DMS53 (cell line): ENCODE data around the gene FAM98B.

Experiments used
- DNase-seq: peaks from one replicate; lab custom pipeline; 2025; lab: John Stamatoyannopoulos, UW

FAM98B gene

GRCh38 chr15:38461066-38461833, 7.3 kb downstream of the FAM98B start:
- no peak for DNase-seq

DNA sequence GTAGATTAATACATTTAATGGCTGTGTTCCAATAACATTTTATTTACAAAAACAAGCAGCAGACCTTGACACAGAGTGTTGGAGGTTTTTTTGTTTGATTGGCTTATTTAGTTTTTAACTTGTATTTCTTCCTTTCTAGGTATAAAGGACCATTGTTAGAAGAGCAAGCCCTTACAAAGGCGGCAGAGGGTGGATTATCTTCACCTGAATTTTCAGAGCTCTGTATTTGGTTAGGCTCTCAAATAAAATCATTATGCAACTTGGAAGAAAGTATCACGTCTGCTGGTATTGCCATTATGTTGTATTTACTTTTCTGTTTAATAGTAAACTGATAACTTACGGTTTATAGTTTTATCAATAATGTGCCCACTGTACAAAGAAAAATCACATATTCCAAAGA, 10.0 kb downstream of the FAM98B start:
- DNase-seq, result no peak

GRCh38 chr15:38464675-38465074, 10.7 kb downstream of the FAM98B start:
- no peak for DNase-seq

- DNase-seq, result no peak
These were observed 16.9 kb downstream of the FAM98B start for GRCh38 chr15:38470816-38471215.

GRCh38 chr15:38471974-38472373, 18.0 kb downstream of the FAM98B start:
- no peak for DNase-seq

DNA sequence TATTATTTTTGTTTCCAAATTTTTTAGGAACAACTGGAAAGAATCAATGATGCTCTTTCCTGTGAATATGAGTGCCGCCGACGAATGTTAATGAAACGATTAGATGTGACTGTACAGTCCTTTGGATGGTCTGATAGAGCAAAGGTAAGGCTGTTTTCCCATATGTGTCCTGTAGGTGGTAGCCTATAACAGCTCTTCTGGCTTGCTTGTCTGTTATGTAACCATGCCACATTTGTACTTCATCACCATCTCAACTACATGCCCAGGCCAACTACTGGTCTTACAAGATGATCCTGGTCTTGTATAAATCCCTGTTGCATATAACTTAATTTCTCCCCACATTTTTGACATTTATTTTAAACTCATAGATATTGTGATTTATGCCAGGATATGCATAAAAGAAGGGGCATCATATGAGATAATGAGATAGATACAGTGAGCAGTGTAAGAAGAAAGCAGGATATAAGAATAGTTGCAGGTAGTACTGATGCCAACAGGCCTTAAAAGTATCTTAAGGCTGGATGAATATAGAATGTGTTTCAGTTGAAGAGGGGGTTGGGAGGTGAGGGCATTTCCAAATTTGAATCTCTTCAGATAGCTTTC, 20.3 kb downstream of the FAM98B start:
- DNase-seq, result peak; percentile 73

- no peak for DNase-seq
These were observed 21.4 kb downstream of the FAM98B start for GRCh38 chr15:38475361-38475760.

- DNase-seq, result no peak
These were observed 22.2 kb downstream of the FAM98B start for GRCh38 chr15:38476120-38476519.

DNA sequence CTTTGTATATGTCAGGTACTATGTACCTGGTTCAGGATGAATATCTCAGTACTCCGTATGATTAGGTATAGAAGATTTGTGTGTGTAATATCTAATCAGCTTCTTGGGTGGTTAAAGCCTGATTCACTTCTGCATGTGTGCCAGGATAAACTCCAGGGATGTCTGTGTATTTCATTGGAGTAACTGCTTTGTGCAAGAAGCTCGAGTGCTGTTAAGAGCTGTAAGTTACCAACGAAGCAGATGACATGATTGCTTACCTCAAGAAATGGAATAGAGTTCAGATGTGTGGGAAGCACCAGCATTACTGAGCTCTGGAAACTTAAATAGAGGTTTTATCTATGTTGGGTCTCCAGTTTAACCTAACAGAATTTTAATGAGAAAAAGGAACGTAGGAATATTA, 23.7 kb downstream of the FAM98B start:
- DNase-seq, result no peak

GRCh38 chr15:38479266-38479665, 25.3 kb downstream of the FAM98B start:
- DNase-seq, result no peak

- no peak for DNase-seq
These were observed 25.8 kb downstream of the FAM98B start for GRCh38 chr15:38479756-38480155.

DNA sequence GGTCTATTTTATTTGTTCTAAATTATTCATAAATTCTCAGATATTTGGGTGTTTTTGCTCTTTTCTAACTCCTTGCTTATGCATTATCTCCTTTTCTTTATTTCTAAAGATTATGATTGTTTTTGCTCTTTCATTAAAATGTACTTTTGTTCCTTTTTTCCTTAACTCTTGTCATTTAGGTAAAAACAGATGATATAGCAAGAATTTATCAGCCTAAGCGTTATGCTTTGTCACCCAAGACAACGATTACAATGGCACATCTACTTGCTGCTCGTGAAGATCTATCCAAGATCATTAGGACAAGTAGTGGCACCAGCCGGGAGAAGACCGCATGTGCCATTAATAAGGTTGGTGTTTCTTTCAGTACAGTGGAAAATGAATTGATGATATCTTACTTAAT, 27.2 kb downstream of the FAM98B start:
- DNase-seq, result no peak

GRCh38 chr15:38481761-38482160, 27.8 kb downstream of the FAM98B start:
- no peak for DNase-seq

GRCh38 chr15:38482572-38482971, 28.6 kb downstream of the FAM98B start:
- DNase-seq, result no peak

DNA sequence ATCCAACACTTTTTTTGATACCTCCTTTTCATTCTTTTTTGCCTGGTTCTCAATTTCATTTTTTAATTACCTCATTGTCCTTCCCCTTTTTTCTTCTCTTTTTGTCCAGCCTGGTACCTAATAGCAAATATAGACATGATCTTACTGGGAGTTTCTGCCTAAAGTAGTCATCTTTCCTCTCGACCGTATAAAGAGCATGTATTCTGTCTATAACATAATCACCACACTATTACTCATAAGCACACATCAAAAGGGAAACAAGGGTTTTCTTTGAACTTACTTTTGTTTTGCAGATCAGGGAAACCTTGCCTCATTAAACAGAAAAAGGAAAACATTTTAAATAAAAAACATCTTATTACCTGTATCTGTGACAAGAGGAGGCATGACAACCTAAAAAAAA, 33.0 kb downstream of the FAM98B start:
- DNase-seq, result no peak

DNA sequence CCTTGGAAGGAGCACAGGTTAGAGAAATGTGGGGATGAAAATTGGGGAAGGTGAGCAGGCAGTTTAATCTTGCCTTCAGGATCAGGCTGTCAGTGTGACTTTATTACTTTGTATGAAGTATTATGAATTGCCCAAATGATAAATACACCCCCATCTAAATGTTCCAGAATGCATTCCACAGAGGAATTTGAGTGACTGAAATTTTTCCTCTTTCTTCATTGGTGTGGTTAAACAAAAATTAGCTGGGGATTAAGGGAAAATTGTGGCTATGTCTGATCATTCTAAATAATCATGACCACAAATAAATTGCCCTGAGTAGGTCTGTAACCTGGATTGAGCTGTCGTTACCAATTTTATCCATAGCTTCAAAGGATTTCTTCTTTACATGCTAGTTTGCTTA, 33.5 kb downstream of the FAM98B start:
- DNase-seq, result no peak

GRCh38 chr15:38490242-38490922, 36.5 kb downstream of the FAM98B start:
- no peak for DNase-seq

DNA sequence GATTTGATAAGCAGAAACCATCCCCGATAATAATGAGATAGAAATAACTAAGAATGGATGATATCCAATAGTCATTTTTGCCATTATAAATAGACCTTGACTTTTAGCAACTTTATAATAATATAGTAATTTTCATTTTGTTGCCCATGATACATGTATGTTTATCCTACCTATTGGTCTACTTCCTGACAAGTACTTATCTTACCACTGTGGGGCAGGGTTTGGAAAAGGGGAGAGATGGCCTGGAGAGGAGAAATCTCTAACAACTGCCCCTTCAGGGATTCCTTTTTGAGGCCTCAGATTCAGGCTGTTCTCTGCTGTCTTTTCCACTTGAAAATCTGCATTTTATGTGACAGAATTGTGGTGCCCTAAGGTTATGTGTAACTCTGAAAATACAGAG, 42.2 kb downstream of the FAM98B start:
- no peak for DNase-seq

- no peak for DNase-seq
These were observed 45.7 kb downstream of the FAM98B start for GRCh38 chr15:38499651-38500050.

DNA sequence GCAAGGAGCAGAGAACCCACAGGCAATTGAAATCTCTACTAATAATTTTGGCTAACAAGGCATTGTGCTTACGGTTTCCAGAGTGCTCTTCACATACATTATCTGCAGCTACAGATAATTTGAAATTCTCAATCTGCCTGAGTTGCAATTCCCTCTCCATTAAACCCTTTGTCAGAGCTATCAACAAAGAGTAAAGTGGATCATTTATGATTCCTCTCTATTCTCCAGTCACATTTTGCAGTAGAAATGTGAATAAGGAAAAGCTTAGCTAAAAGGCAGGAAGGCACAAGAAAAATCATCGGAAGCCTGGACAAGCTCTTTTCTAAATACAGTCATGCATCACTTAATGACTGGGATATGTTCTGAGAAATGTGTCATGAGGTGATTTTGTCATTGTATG, 49.6 kb downstream of the FAM98B start:
- no peak for DNase-seq

DNA sequence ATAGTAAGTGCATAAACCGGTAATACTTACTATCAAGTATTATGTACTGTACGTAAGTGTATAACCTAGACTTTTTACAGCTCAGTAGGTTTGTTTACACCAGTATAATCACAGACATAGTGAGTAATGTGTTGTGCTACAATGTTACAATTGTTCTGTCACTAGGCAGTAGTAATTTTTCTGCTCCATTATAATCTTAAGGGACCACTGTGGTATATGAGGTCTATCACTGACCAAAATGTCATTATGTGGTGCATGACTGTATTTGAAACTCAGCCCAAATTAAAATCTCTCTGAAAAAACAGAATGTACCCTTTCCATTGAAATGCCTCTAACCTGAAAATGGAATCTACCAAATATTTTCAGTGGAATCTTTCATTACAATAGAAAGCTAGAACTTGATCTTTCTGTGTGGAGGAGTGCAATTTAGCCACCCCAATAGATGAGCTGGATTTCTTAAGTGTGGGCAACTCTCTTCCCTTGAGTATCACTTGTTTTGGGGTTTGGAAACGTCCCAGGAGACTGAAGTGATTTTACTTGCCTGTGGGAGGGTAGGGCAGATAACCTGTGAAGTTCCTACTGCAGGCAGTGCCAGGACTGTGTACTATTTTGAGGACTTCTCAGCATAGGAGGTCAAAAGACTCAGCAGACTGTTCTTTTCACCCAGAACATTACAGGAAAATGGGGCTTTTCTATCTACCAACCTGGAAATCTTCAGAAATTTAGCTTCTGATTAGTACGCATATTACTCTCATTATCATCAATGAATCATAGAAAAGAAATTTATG, 50.9 kb downstream of the FAM98B start:
- no peak for DNase-seq

GRCh38 chr15:38506997-38507396, 53.1 kb downstream of the FAM98B start:
- DNase-seq, result no peak

DNA sequence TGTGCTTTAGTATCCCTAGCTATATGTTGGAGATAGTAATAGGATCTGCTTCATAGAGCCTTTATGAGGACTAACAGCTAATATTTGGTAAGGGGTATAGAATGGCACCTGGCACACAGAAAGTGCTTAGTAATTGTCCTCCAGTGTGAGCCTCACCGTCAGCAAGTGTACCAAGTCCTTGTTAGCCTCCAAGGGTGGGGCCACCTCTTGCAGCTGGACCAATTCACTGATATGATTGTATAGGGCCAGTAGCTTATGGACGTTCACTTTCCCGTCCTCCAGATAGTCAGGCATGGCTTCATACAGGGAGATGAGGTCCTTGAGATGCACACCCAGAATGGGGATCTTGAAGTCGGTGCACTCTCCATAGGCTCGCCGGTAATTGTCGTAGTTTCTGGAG, 53.6 kb downstream of the FAM98B start:
- DNase-seq, result peak; percentile 1
